Mesodermal cell (in vitro differentiated cells): Measurements from ENCODE around the gene TMEM98.

Experiments
- H3K27ac ChIP-seq: 2 replicates; pipeline ENCODE4 v1.7.0; 2013; ENCODE audit warnings: mild to moderate bottlenecking, low read depth, low read length, moderate library complexity; ENCODE audit not compliant: severe bottlenecking
- H3K36me3 ChIP-seq: 2 replicates; pipeline ENCODE4 v1.7.1; 2013; ENCODE audit warnings: mild to moderate bottlenecking, low read length, moderate library complexity; ENCODE audit not compliant: control insufficient read depth, insufficient read depth
- H3K4me1 ChIP-seq: one replicate; pipeline ENCODE4 v1.7.1; 2013; ENCODE audit warnings: mild to moderate bottlenecking, low read length; ENCODE audit not compliant: insufficient read depth, control insufficient read depth, poor library complexity, severe bottlenecking
- H3K4me3 ChIP-seq: 2 replicates; pipeline ENCODE4 v1.7.0; 2013; ENCODE audit warnings: low read length, control low read depth, mild to moderate bottlenecking; ENCODE audit not compliant: insufficient read depth, poor library complexity, severe bottlenecking; ENCODE audit errors: extremely low read depth
- H3K9me3 ChIP-seq: 2 replicates; pipeline ENCODE4 v1.7.1; 2013; ENCODE audit warnings: mild to moderate bottlenecking, low read length, moderate library complexity; ENCODE audit not compliant: control insufficient read depth
- WGBS, 2 experiments: methylation state at CpG; one replicate each; pipeline ENCODE4 v1.1.5; 2013; ENCODE audit warnings: missing lambda C conversion rate in 2 of 2; ENCODE audit not compliant: insufficient coverage in 2 of 2; 5-methylcytosine and 5-hydroxymethylcytosine counted together

TMEM98 gene

DNA sequence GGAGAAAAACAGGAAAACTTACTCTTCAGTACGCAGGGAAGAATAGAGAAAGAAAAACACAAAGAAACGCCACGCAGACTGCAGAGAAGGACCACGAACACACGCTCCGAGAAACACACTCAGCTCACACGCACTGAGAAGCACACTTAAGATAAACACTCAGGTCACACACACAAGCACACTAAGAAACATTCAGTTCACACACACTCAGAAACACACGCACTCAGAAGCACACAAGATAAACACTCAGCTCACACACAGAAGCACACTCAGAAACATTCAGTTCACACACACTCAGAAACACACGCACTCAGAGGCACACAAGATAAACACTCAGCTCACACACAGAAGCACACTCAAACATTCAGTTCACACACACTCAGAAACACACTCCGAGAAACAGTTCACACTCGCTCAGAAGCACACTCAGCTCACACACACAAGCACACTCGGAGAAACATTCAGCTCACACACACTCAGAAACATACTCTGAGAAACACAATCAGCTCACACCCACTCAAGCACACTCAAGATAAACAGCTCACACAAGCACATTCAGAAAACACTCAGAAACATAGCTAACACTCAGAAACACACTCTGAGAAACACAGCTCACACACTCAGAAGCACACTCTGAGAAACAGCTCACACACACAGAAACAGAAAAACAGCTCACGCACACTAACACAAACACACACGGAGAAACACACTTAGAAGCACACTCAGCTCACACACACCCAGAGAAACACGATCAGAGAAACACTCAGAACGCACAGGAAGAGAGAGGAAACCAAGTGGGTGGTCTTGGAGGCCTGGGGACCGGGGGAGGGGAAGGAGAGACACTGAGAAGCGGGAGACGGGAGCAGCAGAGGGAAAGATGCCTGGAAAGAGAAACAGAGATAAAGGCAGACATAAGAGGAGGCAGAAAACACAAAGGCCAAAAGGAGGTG lies 908 bp downstream of the TMEM98 start:
- H3K4me3 ChIP-seq = peak overlapping the region; percentile 82
- peaks cover 5% of the 10 kb centered on the region for H3K4me1 ChIP-seq
- peak overlapping the region; percentile 86 for H3K27ac ChIP-seq
- WGBS, 2 experiments = 25 to 43% methylated on average over 12 to 14 of the region's 19 CpGs
- H3K36me3 ChIP-seq = peaks cover 37% of the 10 kb centered on the region
- H3K9me3 ChIP-seq = no peaks in the 10 kb centered on the region

DNA sequence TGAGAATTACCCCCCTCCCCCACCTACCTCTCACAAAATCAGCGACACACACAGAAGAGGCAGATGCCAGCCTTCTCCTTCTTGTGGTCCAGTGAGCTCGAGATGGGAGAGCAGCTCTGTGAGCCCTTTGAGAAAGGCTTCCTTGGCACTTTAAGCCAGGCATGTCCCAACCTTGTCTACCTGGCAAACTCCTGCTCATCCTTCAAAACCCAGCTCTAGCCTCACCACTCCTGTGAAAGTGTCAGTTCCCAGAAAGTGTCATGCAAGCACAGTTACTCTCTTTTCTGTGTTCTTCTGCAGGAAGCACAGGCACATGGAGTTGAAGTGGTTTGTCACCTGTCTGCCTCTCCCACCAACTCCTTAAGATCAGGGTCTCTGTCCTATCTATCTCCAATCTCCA lies 1.6 kb downstream of the TMEM98 start:
- Histone ChIP-seq H3K9me3 (no peaks in the 10 kb centered on the region), H3K4me3 (peak overlapping the region; percentile 82), H3K27ac (peak overlapping the region; percentile 86), H3K36me3 (peaks cover 44% of the 10 kb centered on the region), H3K4me1 (peaks cover 11% of the 10 kb centered on the region)
- WGBS, 2 experiments = 0 to 20% methylated on average over 1 to 2 of the region's 2 CpGs

DNA sequence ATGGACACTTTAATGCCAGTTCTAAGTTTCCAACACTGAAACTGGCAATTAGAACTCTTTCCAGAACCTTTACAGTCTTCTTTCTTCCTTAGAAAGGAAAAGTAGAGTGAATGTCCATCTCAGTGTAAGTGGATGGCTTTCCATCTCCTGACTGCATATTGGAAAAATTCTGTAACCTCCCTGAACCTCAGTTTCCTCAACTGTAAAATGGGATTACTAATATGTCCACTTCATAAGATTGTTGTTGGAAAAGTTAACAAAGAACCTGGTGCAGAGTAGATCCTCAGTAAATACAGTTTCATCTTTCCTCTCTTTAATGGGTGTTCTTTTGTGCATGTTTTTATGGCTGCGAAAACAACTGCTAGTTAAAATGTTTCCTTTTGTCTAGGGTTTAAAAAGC lies 2.6 kb downstream of the TMEM98 start:
- Histone ChIP-seq H3K27ac (no peak overlapping the region), H3K9me3 (no peaks in the 10 kb centered on the region), H3K36me3 (peaks cover 52% of the 10 kb centered on the region), H3K4me1 (peaks cover 11% of the 10 kb centered on the region), H3K4me3 (no peak overlapping the region)
- WGBS, 2 experiments = 80 to 100% methylated on average over 1 of the region's 1 CpG

- H3K4me1 ChIP-seq = peaks cover 13% of the 10 kb centered on the region
- no peak overlapping the region for H3K4me3 ChIP-seq
- peaks cover 64% of the 10 kb centered on the region for H3K36me3 ChIP-seq
- H3K27ac ChIP-seq = no peak overlapping the region
- 88 to 100% methylated on average over 1 of the region's 1 CpG for WGBS, 2 experiments
- H3K9me3 ChIP-seq = no peaks in the 10 kb centered on the region
Measured at GRCh38 chr17:32931686-32932085, 3.7 kb downstream of the TMEM98 start.

- WGBS, 2 experiments = 100% methylated on average over 1 of the region's 2 CpGs
- peaks cover 86% of the 10 kb centered on the region for H3K36me3 ChIP-seq
Measured at GRCh38 chr17:32933881-32934280, 5.9 kb downstream of the TMEM98 start.

GRCh38 chr17:32935726-32936125 lies 7.8 kb downstream of the TMEM98 start:
- Histone ChIP-seq H3K27ac (no peak overlapping the region), H3K9me3 (no peaks in the 10 kb centered on the region), H3K4me3 (no peak overlapping the region), H3K36me3 (peaks cover 98% of the 10 kb centered on the region), H3K4me1 (peaks cover 16% of the 10 kb centered on the region)
- 94 to 100% methylated on average over 1 to 2 of the region's 2 CpGs for WGBS, 2 experiments

More at GRCh38 chr17:32933881-32934280, 5.9 kb downstream of the TMEM98 start:
- no peaks in the 10 kb centered on the region for H3K9me3 ChIP-seq
- no peak overlapping the region for H3K27ac ChIP-seq
- H3K4me3 ChIP-seq = no peak overlapping the region
- H3K4me1 ChIP-seq = peaks cover 16% of the 10 kb centered on the region

GRCh38 chr17:32936186-32936893 lies 8.4 kb downstream of the TMEM98 start:
- Histone ChIP-seq H3K4me3 (no peak overlapping the region), H3K36me3 (peaks cover 98% of the 10 kb centered on the region), H3K4me1 (peaks cover 16% of the 10 kb centered on the region), H3K9me3 (no peaks in the 10 kb centered on the region), H3K27ac (no peak overlapping the region)
- 93 to 96% methylated on average over 10 to 13 of the region's 15 CpGs for WGBS, 2 experiments

GRCh38 chr17:32936894-32937500 lies 9.0 kb downstream of the TMEM98 start:
- Histone ChIP-seq H3K4me1 (peaks cover 16% of the 10 kb centered on the region), H3K27ac (peak overlapping the region; percentile 16), H3K36me3 (peaks cover 98% of the 10 kb centered on the region), H3K9me3 (no peaks in the 10 kb centered on the region), H3K4me3 (no peak overlapping the region)
- 15 to 21% methylated on average over 10 of the region's 14 CpGs for WGBS, 2 experiments

GRCh38 chr17:32940706-32941390 lies 12.9 kb downstream of the TMEM98 start:
- WGBS, 2 experiments = 95 to 97% methylated on average over 6 to 8 of the region's 10 CpGs

DNA sequence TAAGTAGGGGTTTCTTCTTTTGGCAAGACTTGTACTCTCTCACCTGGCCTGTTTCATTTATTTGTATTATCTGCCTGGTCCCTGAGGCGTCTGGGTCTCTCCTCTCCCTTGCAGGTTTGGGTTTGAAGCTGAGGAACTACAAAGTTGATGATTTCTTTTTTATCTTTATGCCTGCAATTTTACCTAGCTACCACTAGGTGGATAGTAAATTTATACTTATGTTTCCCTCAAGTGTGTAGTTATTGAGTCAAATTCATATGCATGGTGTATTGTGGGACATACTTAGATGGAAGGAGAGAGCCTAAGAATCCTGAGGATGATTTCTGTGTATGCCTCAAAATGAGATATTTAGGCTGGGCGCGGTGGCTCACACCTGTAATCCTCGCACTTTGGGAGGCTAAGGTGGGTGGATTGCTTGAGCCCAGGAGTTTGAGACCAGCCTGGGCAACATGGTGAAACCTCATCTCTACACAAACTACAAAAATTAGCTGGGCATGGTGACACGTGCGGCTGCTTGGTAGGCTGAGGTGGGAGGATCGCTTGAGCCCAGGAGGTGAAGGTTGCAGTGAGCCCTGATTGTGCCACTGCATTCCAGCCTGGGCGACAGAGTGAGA lies 13.6 kb downstream of the TMEM98 start:
- Histone ChIP-seq H3K4me1 (peaks cover 5% of the 10 kb centered on the region), H3K27ac (no peak overlapping the region), H3K9me3 (no peaks in the 10 kb centered on the region), H3K4me3 (no peak overlapping the region), H3K36me3 (peaks cover 67% of the 10 kb centered on the region)
- 100% methylated on average over 1 of the region's 8 CpGs; no CpG with 5 or more reads in 1 of the 2 experiments for WGBS, 2 experiments

More at GRCh38 chr17:32940706-32941390, 12.9 kb downstream of the TMEM98 start:
- no peak overlapping the region for H3K27ac ChIP-seq
- peaks cover 6% of the 10 kb centered on the region for H3K4me1 ChIP-seq
- H3K4me3 ChIP-seq = no peak overlapping the region
- H3K9me3 ChIP-seq = no peaks in the 10 kb centered on the region
- peaks cover 74% of the 10 kb centered on the region for H3K36me3 ChIP-seq
